Measurements from ENCODE around the gene GPR139.

The GPR139 gene

DNA sequence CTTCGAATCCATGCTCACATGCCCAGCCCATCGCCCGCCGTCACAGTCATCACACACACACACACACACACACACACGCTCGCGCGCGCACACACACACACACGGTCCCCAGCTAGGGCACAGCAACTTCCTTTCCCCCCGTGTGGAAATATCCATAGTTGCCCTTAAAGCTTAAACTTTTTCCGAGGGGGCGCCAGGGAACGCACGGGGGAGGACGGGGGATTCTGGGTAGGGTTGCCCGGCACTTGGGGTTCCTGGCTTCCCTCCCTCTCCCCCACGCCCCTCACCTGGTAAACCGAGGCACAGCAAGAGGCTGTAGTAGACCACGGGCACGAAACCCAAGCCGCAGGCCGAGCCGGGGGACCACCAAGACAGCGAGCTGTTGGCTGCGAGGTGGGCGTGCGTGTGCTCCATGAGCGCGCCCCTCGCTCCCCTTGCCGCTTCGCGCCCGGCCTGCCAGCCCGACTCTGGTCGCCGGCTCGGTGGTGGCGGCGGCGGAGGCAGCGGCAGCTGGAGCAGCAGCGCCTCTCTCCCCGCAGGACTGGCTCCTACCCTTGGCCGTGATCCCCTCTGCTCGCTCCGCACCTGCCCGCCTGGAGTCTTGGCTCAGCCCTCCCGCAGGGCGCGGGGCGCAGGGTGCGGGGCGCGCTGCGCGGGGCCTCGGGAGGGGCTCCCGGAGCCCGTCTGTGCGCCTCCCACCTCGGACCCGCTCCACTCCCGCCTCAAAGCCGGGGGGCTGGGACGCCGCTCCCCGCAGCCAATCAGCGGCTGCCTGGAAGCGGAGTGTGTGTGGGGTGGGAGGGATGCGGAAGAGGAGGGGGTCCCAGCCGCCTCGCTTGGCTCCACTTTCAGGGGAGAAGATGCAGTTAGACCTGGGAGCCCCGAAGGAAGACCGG, at the start of gene GPR139:
GPR139 (minus strand) TSS at position 688 of the 896 bp plus-strand sequence; CDS start at position 414, 274 bp downstream.
- no peak for DNase-seq (ENCODE audit: low read depth)

DNA sequence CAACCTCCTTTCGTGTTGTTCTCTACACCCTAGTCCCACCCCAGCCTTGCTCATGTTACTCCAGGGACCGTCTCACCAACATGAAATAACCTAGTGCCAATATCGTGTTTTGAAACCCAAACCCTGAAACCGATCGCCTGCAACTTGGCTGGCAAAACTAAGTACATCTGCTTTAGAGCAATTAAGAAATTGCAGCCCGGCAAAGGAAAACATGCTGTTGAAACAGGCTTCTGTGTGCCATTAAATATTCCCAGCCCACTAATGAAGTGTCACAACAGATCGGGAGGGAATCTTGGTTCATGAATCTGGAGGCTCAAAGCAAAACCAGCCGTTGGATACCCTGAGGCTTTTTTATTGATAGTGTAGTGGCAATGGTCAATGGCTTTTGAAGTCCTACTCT, 48.3 kb upstream of the GPR139 start:
- DNase-seq (ENCODE audit: low read depth): no peak

DNA sequence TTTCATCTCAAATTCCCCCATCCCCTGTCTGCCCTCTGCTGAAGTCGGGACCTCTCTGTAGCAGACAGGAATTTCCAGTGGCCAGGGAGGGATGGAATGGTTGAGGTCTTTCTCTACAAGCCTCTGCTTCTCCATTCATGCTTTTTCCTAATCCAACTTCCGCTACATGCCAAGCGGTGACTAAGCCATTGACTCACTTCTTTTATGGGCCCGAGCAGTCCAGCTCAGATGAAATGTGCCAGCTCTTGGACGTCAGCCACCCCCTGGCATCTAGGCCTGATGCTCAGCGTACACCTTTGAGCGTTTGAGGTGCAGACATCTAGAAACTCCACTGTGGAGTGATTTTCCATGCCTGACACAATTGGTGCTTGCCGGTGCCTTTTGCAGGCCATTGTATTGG, 40.7 kb upstream of the GPR139 start:
- DNase-seq (ENCODE audit: low read depth): no peak

DNA sequence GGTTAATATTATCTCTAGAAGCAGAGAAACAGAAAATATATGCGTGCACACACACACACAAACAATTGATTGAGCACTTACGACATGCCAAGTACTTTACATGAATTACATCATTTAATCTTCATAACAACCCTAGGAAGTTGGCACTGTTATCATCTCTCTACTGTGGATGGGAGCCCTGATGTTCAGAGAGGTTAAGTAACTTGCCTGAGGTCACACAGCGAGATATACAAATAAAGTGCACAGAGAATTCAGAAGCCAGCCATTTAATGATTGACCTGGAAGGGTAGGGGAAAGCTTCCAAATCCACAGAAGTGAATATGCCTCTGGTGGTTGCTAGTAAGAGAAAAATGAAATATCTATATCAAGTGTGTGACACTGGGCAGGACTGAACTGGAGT, 37.5 kb upstream of the GPR139 start:
- DNase-seq (ENCODE audit: low read depth): no peak

DNA sequence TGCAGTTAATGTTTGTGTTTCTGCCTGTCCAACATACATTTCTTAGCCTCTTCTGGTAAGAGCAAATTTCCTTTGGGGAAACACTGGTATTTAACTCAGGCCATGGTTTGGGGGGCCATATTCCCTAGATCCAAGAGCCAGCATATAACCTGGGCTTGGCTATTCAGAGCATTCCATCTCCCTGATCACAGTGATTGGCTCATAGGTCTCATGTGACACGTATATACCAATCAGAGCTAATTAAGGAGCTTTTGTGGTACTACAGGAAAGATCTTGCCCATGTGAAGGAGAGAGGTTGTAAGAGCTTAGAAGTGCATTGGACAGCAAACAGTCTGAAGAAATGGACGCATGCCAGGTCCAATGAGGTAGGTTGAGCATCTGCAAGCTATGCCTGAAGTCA, 33.4 kb upstream of the GPR139 start:
- no peak for DNase-seq (ENCODE audit: low read depth)

DNA sequence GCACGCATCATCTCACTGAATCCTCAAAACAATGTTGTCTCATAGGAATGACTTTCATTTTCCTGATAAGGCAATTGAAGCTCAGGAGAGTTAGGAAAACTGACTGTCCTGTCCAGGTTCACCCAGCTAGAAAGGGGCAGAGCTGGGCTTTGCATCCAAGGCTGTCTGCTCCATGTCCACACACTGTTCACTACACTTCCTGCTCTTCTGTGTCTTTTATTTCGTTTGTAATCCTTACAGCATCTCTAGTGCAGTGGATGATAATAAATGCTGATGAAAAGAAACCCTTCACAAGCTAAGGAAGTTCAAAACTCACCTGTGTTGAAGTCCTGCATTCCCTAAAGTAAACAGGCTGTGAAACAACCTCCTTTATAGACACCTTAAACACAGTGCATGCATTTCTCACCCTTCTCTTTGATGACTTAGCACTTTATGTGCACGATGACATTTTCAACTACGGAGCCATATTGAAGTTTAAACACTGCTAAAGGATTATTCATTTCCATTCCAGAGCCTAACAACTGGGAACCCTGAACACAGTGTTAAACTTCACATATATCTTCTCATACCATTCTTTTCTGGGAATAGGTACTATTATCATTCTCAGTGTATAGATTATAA, 31.0 kb upstream of the GPR139 start:
- no peak for DNase-seq (ENCODE audit: low read depth)

DNA sequence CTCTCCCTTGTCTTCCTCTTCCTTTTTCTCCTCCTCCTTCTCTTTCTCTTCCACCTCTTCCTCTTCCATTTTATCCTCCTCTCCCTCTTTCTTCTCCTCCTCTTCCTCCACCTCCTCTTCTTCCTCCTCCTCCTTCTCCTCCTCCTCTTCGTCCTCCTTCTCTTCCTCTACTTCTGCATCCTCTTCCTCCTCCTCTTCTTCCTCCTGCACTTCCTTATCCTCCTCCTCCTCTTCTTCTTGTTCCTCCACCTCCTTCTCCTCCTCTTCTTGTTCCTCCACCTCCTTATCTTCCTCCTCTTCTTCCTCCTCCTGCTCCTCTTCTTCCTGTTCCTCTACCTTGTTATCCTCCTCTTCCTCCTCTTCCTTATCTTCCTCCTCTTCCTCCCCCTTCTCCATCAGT, 28.8 kb upstream of the GPR139 start:
- no peak for DNase-seq (ENCODE audit: low read depth)

DNA sequence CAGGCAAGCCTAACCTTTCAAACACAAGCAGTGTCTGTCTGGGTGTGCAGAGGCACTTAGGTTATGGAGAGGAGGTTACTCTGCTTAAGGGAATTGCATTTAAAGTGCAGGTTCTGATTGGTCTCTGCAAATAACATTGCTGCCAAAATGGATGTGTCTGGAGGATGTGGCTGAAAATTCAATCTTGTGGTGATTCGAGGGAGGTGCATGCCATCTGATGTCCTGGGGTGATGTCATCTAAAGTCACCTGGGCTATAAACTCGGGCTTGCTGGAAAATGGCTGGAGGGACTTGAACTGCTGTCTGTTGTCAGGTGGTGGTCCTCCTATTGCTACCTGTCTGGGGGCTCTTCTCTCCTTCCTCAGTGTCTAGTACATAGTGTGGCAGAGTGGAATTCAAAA, 28.3 kb upstream of the GPR139 start:
- DNase-seq (ENCODE audit: low read depth): no peak

DNA sequence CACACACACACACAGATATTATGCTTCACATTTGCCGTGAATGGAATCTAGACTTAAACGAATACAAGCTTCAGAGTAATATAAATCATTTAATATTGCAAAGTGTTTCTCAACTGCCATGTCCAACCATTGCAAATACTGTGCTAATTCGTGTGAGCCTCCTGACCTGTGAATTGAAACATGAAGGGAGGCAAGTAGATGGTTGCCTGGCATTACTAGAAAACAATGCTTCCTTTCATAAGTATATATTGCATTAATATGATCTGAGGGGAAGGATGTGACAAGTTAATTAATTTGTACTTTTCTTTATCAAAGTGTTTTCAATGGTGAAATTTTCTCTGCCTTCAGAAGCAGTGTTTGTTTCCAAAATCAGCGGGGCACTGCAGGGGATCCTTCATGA, 25.7 kb upstream of the GPR139 start:
- DNase-seq (ENCODE audit: low read depth): no peak

DNA sequence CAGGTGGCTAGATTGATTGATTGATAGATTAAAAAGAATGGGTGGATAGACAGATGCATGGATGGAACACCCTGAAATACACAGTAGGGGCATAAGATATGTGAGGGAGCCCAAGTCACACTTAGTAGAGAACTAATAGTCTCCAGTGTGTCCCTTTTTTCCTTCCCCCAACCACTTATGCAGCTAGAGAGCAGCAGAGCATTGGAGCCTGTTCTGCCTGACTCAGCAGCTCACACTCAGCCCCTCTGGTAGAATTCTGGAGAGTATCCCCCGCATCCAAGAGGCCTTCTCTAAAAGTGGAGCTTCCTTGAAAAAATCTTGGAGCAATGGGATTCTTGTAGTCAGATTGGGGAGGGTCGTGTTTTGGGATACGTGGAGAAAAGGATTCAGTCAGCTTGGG, 20.5 kb upstream of the GPR139 start:
- DNase-seq (ENCODE audit: low read depth): no peak

DNA sequence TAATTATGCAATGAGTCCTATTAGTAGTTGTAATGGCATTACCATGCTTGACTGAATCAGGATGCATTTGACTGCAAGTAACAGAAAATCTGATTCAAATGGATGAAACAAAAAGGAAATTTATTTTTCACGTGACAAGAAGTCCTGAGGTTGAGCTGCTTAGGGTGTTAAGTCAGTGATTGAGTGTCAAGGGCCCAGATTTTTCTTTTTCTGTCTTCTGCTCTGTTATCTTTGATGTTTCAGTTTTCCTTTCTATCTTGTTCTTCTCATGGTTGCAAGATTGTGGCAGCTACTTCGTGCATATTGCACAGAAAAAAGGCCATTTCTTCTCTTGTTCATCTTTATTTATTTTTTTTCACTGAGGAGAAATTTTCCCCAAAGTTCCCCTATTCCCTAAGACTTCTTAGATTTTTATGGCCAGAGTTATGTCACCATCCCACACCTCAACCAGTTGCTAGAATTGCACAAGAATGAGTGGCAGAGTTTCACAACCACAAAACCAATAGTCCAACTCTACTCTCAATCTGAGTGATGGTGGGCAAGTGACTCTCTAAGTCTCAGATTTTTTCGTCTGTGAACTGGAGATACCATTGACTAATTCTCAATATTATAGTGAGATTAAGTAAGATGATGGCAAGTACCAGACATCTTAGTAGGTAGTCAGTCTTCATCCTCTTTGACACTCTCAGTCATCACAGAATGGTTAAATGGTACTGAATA, 15.7 kb upstream of the GPR139 start:
- DNase-seq (ENCODE audit: low read depth): no peak

DNA sequence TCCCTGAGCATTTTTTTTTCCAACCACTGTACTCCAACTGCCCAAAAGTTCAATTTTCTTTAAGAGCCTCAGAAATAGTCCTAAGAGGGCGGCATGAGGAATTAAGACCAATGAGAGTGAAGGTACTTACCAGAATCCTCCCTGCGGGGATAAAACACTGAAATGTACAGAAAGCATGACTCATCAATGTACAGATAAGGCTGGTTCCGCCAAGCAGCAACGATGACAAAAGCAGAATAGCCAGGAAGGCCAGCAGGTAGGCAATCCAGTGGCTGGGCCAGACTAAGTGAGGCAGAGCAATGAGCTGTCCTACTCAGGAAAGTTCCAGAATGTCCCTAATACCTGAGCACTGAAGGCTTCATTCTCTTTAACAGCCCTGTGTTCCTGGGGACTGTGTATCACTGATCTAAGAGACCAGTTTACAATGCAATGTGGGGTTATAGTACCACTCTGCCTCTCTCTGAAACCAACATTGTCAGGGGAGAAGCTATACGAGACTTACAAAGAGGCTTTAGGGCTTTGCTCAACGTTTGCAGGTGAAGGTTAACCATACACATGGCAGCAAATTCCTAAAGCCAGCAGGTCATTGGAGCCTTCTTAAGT, 11.0 kb upstream of the GPR139 start:
- no peak for DNase-seq (ENCODE audit: low read depth)

DNA sequence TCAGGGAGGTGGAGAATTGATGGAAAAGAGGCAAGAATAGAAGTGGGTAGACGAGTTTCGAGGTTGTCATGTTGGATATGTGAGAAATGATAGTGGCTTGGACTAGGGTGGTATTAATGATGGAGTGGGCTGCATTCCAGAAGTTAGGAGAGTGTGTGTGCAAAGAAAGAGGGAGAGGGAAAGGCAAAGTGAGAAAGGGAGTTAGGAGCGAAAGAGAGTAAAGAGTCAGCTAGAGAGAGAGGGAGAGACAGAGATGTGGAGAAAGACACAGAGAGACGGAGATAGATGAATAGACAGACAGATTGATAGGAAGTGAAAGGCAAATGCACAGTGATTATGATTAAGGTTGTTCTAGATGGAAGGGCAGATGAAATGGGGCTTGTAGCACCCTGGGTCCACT, 5.4 kb upstream of the GPR139 start:
- DNase-seq (ENCODE audit: low read depth): no peak

DNA sequence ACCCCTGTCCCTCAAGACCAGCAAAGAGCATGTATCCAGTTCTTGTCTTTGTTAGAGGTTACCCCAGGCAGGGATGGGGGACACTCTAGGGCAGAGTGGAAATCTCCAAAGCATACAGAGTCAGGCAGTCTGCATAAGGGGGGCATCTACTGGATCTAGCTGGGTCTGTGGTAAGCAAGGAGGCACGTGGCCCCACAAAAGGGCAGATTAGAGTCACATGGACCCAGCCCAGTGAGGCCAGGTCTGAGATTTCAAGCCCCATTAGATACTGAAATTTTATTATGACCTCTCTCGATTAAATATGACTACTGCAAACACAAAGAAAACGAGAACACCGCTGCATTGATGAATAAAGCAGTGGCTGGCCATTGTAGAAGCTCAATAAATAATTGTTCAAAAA, 1.6 kb upstream of the GPR139 start:
- DNase-seq (ENCODE audit: low read depth): no peak

DNA sequence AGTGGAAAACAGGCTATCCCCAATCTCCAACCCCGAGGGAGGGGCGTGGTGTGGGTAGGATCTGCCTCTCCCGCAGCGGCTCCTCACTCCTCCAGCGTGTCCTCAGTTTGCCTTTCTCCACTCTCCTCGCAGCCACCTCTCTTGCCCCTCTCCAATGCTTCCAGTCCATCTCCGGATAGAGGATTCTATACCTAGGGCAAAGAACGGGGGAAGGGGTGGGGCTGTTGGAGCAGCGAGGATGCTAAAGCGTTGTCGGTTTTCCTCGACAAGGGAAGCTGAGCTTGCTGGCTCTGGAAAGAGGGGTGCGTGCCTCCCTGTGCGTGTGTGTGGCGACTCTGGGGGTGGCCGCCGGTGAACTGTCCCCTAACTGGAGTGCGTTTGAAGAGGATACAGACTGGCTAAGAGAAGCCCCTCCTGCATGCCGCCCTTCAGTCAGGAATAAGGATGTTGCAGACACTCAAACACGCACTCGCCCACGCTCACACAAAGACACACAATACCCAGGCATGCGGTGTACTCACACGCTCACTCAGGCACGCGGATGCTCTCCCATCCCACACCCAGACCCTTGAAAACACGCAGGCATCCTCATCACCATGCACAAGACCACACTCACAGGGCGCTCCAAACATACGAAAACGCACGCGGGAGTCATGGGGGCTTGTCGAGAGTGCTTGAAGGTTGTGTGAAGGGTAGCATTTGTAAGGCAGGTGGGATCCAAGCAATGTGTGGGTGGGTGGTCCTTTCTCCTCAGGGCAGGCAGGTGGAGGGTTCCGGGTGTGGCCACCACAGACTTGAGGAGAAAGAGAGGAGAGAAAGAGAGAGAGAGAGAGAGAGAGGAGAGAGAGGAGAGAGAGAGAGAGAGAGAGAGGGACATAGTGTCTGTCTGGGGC, 655 bp upstream of the GPR139 start:
- no peak for DNase-seq (ENCODE audit: low read depth)

DNA sequence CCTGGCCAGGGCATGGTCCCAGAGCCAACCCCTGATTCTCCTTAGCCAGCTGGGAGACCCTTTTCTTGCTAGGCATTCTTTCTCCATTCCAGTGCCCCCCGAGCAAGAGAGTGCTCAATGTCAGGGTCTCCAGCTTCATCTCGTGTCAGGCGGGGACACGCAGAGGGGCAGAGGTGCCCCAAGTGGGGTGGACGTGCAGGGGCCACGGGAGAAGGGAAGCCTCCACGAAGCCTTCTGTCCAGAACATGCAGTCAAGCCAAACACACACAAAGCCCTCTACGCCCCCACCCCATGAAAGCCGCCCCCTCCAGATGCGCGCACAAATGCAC, 852 bp downstream of the GPR139 start:
- no peak for DNase-seq (ENCODE audit: low read depth)

DNA sequence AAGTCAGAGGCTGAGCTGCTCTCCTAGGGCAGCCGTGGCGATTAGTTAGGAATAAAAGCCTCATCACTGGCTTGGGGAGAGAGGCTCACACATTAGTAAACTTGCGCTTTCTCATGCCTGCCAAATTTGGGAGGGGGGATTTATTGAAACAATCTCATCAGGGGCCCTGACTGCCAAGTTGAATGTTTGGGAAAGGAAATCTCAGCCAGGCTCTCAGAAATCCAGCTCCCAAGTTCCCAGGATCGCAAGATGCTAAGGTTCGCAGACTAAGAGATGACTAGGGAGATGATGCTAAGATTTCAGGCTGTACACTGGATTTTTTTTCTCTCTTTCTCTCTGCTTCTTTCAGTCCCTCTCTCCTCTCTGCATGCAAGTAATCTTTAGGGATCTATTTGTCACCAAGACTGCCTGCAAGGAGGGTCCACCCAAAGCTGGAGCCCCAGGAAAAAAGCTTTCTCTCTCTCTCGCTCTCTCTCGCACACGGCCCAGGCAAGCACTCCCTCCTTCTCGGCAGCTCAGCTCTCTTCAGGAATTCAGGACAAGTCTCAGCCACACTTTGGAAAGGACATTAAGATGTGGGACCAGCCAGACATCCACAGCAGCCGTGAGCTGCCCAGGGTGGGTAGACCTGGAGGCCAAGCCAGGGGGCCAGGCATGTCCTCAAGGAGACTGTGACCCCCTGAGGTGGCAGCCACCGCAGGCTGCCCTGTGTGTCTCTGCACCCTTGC, 1.4 kb downstream of the GPR139 start:
- no peak for DNase-seq (ENCODE audit: low read depth)

DNA sequence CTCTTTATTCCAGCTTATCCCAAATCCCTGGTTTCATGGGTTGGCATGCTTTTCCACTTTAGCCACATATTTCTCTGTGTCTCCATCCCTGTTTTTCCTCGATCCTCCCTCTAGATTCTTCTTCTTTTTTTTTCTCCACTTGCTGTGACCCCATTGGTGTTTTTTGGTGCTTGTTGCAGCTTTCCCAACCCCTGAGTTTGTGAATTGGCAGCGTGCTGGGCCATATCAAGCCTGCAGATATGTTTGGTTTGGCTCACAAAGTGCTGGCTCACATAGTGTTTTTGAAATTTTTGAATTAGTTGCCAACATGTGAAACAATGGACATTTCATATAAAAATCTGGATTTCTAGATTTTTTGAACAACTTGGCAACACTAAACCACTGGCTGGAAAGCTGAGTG, 8.8 kb downstream of the GPR139 start:
- no peak for DNase-seq (ENCODE audit: low read depth)

DNA sequence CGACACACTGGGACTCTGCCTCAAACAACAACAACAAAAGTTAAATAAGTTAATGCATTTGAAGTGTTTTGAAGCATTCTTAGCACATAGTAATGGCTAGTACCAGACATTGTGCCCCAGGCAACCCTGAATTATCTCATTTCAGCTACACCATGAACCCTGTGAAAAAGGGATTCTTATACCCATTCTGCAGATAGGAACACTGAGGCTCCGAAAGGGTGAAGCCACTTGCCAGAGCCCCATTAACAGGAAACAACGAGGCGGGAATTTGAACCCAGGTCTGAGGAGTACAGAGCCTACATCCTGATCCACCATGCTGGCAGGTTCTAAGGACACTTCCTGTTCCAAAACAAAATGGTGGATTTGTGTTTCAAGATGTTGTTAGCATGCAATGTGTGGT, 9.2 kb downstream of the GPR139 start:
- no peak for DNase-seq (ENCODE audit: low read depth)

DNA sequence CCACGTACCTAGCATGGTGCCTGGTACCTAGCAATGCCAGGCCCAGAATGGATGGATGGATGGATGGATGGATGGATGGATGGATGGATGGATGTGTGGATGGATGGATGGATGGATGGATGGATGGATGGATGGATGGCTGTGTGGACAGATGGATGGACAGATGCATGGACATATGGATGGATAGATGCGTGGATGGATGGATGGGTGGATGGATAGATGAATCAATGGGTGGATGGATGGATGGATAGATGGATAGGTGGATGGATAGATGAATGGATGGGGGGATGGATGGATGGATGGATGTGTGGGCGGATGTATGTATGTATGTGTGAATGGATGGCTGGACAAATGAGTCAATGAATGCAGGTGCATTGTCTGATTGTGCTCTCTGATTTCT, 12.6 kb downstream of the GPR139 start:
- no peak for DNase-seq (ENCODE audit: low read depth)

DNA sequence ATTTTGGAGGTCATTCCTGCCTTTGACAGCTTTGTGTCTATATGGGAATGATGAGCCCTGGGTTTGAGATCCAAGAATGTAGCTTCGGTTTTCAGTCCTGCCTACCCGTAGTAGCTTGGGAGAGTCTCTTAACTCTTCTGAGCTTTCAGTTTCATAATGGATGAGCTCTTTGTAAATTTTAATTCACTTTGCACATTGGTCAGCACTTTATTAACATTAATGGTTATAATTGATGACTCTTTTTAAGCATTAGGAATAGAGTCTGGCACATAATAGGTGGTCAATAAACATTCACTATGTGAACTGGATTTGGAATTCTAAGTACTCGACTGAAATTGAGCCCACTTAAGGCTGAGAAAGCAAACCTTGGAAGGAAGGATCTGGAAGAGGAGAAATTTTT, 17.3 kb downstream of the GPR139 start:
- DNase-seq (ENCODE audit: low read depth): no peak

All from EH (cell line).